GM19351 (cell line): ENCODE results near the gene DGAT2.

Source experiments
- ATAC-seq: cut with Tn5 transposase; IDR thresholded peaks from one replicate; pipeline ENCODE4 v1.9.1; 2021; ENCODE audit warnings: mild to moderate bottlenecking, moderate library complexity; ENCODE audit not compliant: unreplicated experiment

The DGAT2 gene

DNA sequence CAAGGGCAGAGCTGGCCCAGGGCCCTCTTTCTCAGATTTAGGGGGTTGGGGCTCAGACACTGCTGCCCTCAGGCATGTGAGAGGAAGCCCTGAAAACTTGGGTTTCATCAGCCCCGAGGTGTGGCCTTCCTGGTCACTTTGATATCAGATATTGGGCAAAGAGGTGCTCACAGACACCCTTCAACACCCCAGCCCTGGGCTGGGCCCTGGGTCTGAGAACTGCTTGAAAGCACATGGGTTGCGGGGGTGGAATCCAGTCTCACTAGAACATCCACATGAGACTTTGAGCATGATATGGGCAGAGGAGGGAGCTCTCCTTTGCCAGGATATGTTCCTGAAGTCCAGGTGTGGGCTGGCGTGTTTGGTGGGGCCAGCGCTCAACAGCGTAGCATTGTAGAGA lies 10.4 kb downstream of the DGAT2 start:
- no peak for ATAC-seq

- no peak for ATAC-seq
Measured at GRCh38 chr11:75779960-75780359, 11.4 kb downstream of the DGAT2 start.

DNA sequence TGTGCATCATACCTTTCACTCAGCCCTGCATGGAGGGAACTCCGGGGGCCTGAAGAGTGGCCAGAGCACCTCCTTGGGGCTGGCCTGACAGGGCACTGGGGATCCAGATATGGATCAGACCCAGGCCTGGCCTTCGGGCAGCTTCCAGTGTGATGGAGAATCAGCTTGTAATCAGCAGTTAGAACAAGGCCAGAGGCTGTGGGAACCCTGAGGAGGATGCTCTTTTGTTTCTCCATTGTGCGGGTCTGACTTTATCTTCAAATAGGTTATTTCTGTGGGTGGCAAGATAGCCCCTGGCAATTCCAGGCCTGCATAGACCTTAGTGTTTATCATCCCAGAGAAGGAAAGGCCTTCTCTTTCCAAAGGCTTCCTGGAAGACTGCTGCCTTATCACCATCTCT lies 12.3 kb downstream of the DGAT2 start:
- ATAC-seq, result no peak

- no peak for ATAC-seq
Measured at GRCh38 chr11:75781296-75781695, 12.7 kb downstream of the DGAT2 start.

- ATAC-seq, result no peak
Measured at GRCh38 chr11:75781831-75782230, 13.3 kb downstream of the DGAT2 start.

GRCh38 chr11:75782540-75783263 lies 14.1 kb downstream of the DGAT2 start:
- ATAC-seq, result no peak

DNA sequence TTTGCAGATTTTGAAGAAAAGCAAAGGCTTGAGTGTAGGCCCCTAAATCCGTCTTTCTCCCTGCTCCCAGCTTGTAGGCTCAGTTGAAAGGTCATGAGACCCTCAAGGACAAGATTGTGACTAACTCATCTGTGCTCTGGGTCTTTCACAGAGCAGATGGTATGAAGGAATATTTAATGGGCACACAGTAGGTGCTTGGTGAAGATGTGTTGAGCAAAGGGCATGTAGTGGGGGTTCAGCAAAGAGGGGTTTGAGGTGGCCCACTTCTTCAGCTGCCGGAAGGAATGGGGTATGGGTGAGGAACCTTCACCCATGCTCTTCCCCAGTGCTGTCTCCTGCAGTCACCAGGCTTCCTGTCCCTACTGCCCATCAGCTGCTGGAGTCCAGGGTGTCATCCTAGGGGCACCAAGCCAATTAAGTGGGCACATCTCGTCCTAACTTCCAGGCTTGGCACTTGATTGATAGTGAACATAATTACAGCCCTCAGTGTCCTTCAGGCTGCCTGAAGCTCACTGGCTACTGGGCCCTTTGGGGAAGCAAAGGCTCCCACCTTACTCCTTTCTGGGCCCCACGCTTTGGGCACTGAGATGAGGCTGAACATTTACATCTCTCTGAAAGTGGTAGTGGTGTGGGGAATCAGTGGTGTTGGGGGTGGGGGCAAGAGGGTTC lies 15.0 kb downstream of the DGAT2 start:
- ATAC-seq, result no peak

DNA sequence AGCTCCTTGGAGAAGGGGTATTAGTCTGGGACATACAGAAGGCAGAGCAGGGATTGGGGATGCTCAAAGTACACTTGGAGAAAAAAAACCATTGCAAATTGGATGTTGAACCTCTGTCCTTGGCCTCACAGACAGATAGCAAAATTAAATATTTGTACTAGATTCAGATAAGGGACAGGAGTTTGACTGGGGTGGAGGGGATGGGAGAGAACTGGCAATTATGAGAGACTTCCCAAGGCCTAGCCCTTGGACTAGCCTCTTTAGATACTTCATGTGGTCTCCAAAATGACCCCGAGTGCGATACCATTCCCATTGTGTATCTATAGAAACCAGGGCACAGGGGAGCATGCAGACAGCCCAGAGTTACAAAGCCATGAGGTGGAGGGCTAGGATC lies 15.5 kb downstream of the DGAT2 start:
- no peak for ATAC-seq

DNA sequence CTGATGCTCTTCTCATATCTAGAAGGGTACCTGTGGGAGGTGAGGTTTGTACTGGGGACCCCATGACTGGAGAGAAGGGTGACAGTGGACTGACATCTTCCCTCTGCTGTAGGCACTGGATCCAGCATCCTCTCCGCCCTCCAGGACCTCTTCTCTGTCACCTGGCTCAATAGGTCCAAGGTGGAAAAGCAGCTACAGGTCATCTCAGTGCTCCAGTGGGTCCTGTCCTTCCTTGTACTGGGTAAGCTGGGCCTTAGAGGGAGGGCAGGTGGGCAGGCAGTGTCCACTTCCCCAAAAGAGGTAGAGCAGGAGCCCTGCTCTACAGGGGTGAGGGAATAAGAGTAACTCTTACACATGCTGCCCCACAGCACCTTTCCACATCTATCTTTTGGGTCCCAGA lies 15.9 kb downstream of the DGAT2 start:
- no peak for ATAC-seq

GRCh38 chr11:75785187-75785586 lies 16.6 kb downstream of the DGAT2 start:
- no peak for ATAC-seq

GRCh38 chr11:75786101-75786736 lies 17.6 kb downstream of the DGAT2 start:
- ATAC-seq, result no peak

DNA sequence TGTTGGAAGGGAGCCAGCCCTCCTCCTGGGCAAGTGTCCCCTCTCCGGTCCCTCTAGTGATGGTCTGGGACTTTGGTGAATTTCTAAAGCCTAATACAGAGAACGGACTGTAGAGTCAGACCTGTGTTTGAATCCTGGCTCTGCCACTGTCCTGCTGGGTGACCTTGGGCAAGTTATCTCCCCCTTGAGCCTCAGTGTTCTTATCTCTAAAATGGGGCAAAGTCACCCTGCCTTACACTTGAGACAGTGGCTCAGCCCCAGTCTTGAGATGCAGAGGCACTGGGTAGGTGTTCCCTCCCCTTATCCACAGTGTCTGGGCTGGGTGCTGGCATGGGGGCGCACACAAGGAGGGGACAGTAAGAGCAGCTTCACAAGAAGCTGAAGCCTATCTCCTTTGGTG lies 20.9 kb downstream of the DGAT2 start:
- no peak for ATAC-seq

GRCh38 chr11:75790986-75791385 lies 22.4 kb downstream of the DGAT2 start:
- no peak for ATAC-seq

- ATAC-seq, result no peak
Measured at GRCh38 chr11:75792127-75792731, 23.7 kb downstream of the DGAT2 start.

DNA sequence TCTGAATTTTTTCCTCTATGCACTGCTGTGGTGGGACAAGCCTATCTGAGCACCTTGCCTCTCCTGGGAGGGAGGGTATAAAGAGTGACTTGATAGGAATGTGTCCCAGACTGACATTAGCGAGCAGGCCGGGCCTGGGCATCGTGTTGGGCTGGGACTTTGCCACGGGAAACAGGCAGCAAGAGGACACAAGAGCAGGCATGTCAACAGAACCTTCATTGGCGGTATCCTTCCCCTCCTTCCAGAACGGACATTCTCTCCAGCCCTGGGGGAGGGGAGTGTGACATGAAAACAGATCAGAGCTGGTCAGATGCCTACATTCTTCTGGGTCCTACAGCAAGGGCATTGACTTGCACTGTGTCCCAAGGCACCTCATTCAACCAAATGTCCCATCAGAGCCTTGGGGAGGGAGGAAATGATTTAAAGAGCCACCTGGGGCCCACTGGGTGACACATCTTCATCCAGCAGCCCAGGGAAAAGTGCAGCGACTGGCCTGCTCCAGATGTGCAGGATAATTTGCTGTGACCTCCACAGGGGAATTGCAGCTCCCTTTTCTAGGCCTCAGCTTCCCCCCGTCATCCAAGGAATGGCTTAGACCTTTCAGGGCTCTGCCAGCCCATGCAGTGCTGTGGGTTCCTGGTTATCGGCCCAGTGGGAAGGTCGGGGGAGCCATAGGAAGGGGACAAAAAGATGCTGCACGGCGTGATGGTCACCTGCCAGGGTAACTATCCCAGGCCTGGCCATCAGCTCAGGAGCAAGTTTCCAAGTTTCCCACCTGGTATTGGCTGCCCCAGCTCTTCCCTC lies 24.6 kb downstream of the DGAT2 start:
- ATAC-seq, result no peak

GRCh38 chr11:75793966-75794365 lies 25.4 kb downstream of the DGAT2 start:
- ATAC-seq, result no peak

DNA sequence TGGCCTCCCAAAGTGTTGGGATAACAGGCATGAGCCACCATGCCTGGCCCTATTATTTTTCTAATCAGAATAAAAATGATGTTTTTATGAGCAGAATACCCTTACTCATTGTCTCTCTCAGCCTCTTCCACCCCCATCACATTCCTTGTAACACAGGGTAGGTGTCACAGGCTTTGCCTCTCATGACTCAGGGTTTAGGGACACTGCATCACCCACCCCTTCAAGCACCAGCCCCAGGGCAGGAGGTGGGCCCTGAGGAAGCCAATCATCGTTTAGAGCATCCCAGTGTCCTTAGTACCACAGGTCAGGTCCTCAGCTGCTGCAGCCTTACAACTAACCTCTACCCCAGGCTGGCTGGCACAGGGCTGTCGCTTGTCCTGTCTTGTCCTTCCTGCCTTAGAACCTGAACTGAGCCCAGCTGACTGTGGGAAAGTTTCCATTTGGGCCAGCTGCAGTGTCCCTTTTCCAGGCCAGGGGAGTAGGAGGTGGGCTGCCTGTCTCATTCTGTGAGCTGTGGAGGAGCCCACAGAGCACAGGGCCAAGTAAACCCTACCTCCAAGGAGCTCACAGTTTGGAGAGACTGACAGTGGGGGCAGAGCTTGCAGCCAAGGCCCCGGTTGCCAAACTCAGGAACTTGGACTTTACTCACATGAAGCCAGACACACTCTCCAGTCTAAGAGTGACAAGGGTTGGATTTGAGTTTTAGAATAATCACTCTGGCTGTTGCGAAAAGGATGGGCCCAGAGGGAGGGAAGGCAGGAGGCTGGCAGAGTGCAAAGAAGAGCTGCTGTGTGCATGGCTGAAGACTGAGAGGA lies 26.9 kb downstream of the DGAT2 start:
- no peak for ATAC-seq

DNA sequence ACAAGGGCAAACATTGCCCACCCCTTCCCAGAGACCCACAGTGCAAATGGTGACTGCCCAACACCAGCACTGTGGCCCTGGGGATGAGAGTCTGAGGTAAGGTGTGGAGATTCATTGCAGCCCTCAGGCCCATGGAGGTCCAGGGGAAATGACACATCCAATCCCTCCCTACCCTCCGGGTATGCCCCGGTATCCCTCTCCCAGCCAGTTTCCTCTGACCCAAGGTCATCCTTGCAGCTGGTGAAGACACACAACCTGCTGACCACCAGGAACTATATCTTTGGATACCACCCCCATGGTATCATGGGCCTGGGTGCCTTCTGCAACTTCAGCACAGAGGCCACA lies 27.5 kb downstream of the DGAT2 start:
- ATAC-seq, result no peak

DNA sequence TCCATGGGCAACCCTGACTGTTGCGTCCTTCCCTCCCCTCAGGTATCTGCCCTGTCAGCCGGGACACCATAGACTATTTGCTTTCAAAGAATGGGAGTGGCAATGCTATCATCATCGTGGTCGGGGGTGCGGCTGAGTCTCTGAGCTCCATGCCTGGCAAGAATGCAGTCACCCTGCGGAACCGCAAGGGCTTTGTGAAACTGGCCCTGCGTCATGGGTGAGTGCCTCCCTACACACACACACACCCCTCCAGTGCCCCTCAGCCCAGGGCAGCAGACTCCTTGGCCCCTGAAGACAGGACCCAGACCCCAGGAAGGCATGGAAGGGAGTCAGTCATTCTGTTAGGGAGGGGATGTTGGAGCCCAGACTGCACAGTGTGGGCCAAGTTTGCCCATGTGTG lies 28.5 kb downstream of the DGAT2 start:
- peak; percentile 75 for ATAC-seq

DNA sequence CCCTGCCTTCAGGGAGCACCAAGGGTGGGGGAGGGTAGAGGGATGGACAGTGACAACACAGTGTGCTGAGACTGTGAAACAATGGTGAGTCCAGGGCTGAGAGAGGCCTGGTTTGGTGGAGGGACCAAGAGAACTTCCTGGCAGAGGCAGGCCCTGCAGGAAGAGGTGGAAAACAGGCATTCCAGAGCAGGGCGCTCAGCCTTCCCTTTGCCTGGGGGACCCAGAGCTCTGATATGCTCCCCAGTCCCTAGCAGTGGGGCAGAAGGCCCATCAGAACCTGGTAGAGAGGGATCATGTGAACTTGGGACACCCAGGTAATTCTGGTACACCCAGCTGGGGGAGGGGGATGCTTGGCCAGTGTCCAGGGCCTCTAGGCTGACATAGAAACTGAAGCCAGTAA lies 29.2 kb downstream of the DGAT2 start:
- no peak for ATAC-seq
